Measurements from ENCODE around the gene PHF21A. TPM values are rescaled to one million over a fixed set of nuclear protein-coding genes. Genes with fewer than 3 reads are reported as not detected.
"Not testable (repeated sequence)": the region's sequence is repeated elsewhere in the genome, so short reads cannot be mapped to it uniquely, and the experiment has no call there.

Gene PHF21A
- total RNA-seq, 1 experiment from 2014 or later, result 17.3 TPM

- Histone ChIP-seq H3K4me3 (no peak overlapping the region), H3K27ac (no peak overlapping the region), H3K27me3 (peaks cover 9% of the 10 kb centered on the region; the same call in 1 of the 2 replicates), H3K9me3 (replicated peaks) (no peaks in the 10 kb centered on the region), H3K36me3 (no peaks in the 10 kb centered on the region), H3K4me1 (no peaks in the 10 kb centered on the region)
- DNase-seq, result peak in 1 of 2 experiments; percentile 20
Measured at GRCh38 chr11:46130286-46130940, 9.2 kb upstream of the PHF21A start.

- DNase-seq, result no peak
- peaks cover 6% of the 10 kb centered on the region; the same call in 1 of the 2 replicates for H3K27me3 ChIP-seq
- H3K36me3 ChIP-seq, result no peaks in the 10 kb centered on the region
- H3K4me1 ChIP-seq, result no peaks in the 10 kb centered on the region
- H3K4me3 ChIP-seq, result no peak overlapping the region
- H3K9me3 ChIP-seq (replicated peaks), result no peaks in the 10 kb centered on the region
- H3K27ac ChIP-seq, result no peak overlapping the region
Measured at GRCh38 chr11:46129133-46129532, 7.9 kb upstream of the PHF21A start.

GRCh38 chr11:46127150-46127638 lies 5.9 kb upstream of the PHF21A start:
- DNase-seq, result peak; percentile 39 to 63
- Histone ChIP-seq H3K4me3 (no peak overlapping the region), H3K4me1 (peaks cover 3% of the 10 kb centered on the region; the same call in 1 of the 2 replicates)

GRCh38 chr11:46125284-46125683 lies 4.0 kb upstream of the PHF21A start:
- DNase-seq, result no peak
- peaks cover under 1% of the 10 kb centered on the region; the same call in 1 of the 2 replicates for H3K27me3 ChIP-seq
- no peak overlapping the region for H3K27ac ChIP-seq
- H3K36me3 ChIP-seq, result no peaks in the 10 kb centered on the region
- no peak overlapping the region for H3K4me3 ChIP-seq
- H3K4me1 ChIP-seq, result peaks cover 3% of the 10 kb centered on the region; the same call in 1 of the 2 replicates
- H3K9me3 ChIP-seq (replicated peaks), result no peaks in the 10 kb centered on the region

More at GRCh38 chr11:46127150-46127638, 5.9 kb upstream of the PHF21A start:
- no peaks in the 10 kb centered on the region for H3K36me3 ChIP-seq
- H3K27ac ChIP-seq, result no peak overlapping the region
- peaks cover 5% of the 10 kb centered on the region; the same call in 1 of the 2 replicates for H3K27me3 ChIP-seq
- H3K9me3 ChIP-seq (replicated peaks), result no peaks in the 10 kb centered on the region

GRCh38 chr11:46122945-46123715 lies 1.9 kb upstream of the PHF21A start:
- Histone ChIP-seq H3K4me1 (peaks cover 3% of the 10 kb centered on the region; the same call in 1 of the 2 replicates), H3K27ac (no peak overlapping the region), H3K4me3 (peak overlapping the region; percentile 72), H3K27me3 (no peaks in the 10 kb centered on the region), H3K36me3 (no peaks in the 10 kb centered on the region), H3K9me3 (replicated peaks) (no peaks in the 10 kb centered on the region)
- peak in 1 of 2 experiments; percentile 15 for DNase-seq

- Histone ChIP-seq H3K27ac (no peak overlapping the region), H3K27me3 (no peaks in the 10 kb centered on the region), H3K4me3 (peak overlapping the region; percentile 72), H3K9me3 (replicated peaks) (no peaks in the 10 kb centered on the region), H3K4me1 (peaks cover 3% of the 10 kb centered on the region; the same call in 1 of the 2 replicates), H3K36me3 (no peaks in the 10 kb centered on the region)
- DNase-seq, result peak; percentile 81 to 90
Measured at GRCh38 chr11:46121724-46122477, 647 bp upstream of the PHF21A start.

GRCh38 chr11:46120346-46121300 lies 631 bp downstream of the PHF21A start:
- Histone ChIP-seq H3K9me3 (replicated peaks) (no peaks in the 10 kb centered on the region), H3K27ac (peak overlapping the region; percentile 20; the same call in 1 of the 2 replicates), H3K36me3 (no peaks in the 10 kb centered on the region), H3K4me1 (peaks cover 3% of the 10 kb centered on the region; the same call in 1 of the 2 replicates), H3K27me3 (no peaks in the 10 kb centered on the region), H3K4me3 (peak overlapping the region; percentile 72)
- DNase-seq, result peak; percentile 67 to 75

GRCh38 chr11:46119352-46120216 lies 1.7 kb downstream of the PHF21A start:
- peak; percentile 43 to 56 for DNase-seq
- Histone ChIP-seq H3K27ac (no peak overlapping the region; the same call in 1 of the 2 replicates), H3K4me3 (peak overlapping the region; percentile 72), H3K27me3 (no peaks in the 10 kb centered on the region), H3K36me3 (no peaks in the 10 kb centered on the region), H3K4me1 (peaks cover 3% of the 10 kb centered on the region; the same call in 1 of the 2 replicates), H3K9me3 (replicated peaks) (no peaks in the 10 kb centered on the region)

- H3K27ac ChIP-seq, result no peak overlapping the region; the same call in 1 of the 2 replicates
- H3K4me3 ChIP-seq, result peak overlapping the region; percentile 72
- peaks cover 3% of the 10 kb centered on the region; the same call in 1 of the 2 replicates for H3K4me1 ChIP-seq
- no peaks in the 10 kb centered on the region for H3K9me3 ChIP-seq (replicated peaks)
- DNase-seq, result no peak
- no peaks in the 10 kb centered on the region for H3K36me3 ChIP-seq
- no peaks in the 10 kb centered on the region for H3K27me3 ChIP-seq
Measured at GRCh38 chr11:46118702-46119351, 2.4 kb downstream of the PHF21A start.

- H3K9me3 ChIP-seq (replicated peaks), result no peaks in the 10 kb centered on the region
Measured at GRCh38 chr11:46117842-46118241, 3.4 kb downstream of the PHF21A start.

GRCh38 chr11:46116712-46117037 lies 4.6 kb downstream of the PHF21A start:
- H3K27me3 ChIP-seq; H3K4me1 ChIP-seq; H3K36me3 ChIP-seq; H3K9me3 ChIP-seq (replicated peaks); H3K27ac ChIP-seq; DNase-seq; H3K4me3 ChIP-seq: not testable (repeated sequence)

More at GRCh38 chr11:46117842-46118241, 3.4 kb downstream of the PHF21A start:
- Histone ChIP-seq H3K27me3 (no peaks in the 10 kb centered on the region), H3K27ac (no peak overlapping the region), H3K4me3 (no peak overlapping the region), H3K4me1 (no peaks in the 10 kb centered on the region), H3K36me3 (no peaks in the 10 kb centered on the region)
- no peak for DNase-seq

- Histone ChIP-seq H3K4me1 (no peaks in the 10 kb centered on the region), H3K4me3 (no peak overlapping the region), H3K27ac (no peak overlapping the region), H3K9me3 (replicated peaks) (no peaks in the 10 kb centered on the region), H3K36me3 (no peaks in the 10 kb centered on the region), H3K27me3 (no peaks in the 10 kb centered on the region)
- no peak for DNase-seq
Measured at GRCh38 chr11:46116007-46116711, 5.1 kb downstream of the PHF21A start.

Measured in SJCRH30 (cell line).